Measurements from ENCODE around the gene TBCEL. TPM values are rescaled to one million over a fixed set of nuclear protein-coding genes. Genes with fewer than 3 reads are reported as not detected.

TBCEL gene, protein sequence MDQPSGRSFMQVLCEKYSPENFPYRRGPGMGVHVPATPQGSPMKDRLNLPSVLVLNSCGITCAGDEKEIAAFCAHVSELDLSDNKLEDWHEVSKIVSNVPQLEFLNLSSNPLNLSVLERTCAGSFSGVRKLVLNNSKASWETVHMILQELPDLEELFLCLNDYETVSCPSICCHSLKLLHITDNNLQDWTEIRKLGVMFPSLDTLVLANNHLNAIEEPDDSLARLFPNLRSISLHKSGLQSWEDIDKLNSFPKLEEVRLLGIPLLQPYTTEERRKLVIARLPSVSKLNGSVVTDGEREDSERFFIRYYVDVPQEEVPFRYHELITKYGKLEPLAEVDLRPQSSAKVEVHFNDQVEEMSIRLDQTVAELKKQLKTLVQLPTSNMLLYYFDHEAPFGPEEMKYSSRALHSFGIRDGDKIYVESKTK
- total RNA-seq, result 10 to 100 TPM; 11.8 to 13.1 TPM

- POLR2A ChIA-PET, result interaction anchor here (1.4 to 1.7 kb wide), 3 partner anchors 11 to 268 kb away, joined by 3 to 6 read pairs (median 3); partner anchors contain the start of gene SC5D
- H3K36me3 Mint-ChIP-seq (ENCODE audit: low read depth), result no peaks in the 10 kb centered on the region
- H3K4me3 Mint-ChIP-seq, result peak within 1 kb of the TSS; percentile 78
- CTCF ChIA-PET, result interaction anchor here (0.6 to 2.8 kb wide), 4 partner anchors 10 to 171 kb away, joined by 3 to 7 read pairs (median 4); no protein-coding TSS in a partner anchor
- H3K9me3 Mint-ChIP-seq, result no peaks in the 10 kb centered on the region
- peak within 1 kb of the TSS; percentile 50 for H3K27ac Mint-ChIP-seq
- peaks cover 21% of the 10 kb centered on the region for H3K4me1 Mint-ChIP-seq
- DNase-seq, result peak; percentile 83
- H3K27me3 Mint-ChIP-seq, result peaks cover 5% of the 10 kb centered on the region
Observed at GRCh38 chr11:121023848-121024751, at the start of gene TBCEL. Gene TBCEL (plus strand): TSS chr11:121024102. CDS start chr11:121045691, 21,589 bp downstream.

DNA sequence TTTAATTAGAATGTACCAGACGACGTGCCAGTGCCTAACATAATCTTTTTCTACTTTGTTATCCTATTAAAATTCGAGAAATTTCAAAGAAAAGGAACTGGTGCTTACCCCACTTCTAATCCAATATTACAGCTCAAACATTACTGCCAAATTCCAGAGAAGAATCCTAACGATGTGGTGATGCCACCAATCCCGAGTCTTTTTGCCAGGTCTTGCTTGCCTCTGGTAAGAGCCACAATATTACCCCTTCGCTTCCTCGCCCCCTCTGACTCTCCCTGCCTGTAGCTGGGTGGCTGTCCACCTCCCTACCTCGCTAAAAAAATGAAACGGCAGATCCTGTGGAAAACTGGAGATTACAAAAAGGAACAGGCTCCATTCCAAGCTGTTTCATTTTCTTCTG lies 49.4 kb upstream of the TBCEL start:
- no peaks in the 10 kb centered on the region for H3K4me1 Mint-ChIP-seq
- H3K9me3 Mint-ChIP-seq, result no peaks in the 10 kb centered on the region
- no peak overlapping the region for H3K4me3 Mint-ChIP-seq
- POLR2A ChIA-PET, result no interaction called here
- no peaks in the 10 kb centered on the region for H3K36me3 Mint-ChIP-seq (ENCODE audit: low read depth)
- CTCF ChIA-PET, result no interaction called here
- no peak overlapping the region for H3K27ac Mint-ChIP-seq
- DNase-seq, result no peak
- peaks cover 33% of the 10 kb centered on the region for H3K27me3 Mint-ChIP-seq

DNA sequence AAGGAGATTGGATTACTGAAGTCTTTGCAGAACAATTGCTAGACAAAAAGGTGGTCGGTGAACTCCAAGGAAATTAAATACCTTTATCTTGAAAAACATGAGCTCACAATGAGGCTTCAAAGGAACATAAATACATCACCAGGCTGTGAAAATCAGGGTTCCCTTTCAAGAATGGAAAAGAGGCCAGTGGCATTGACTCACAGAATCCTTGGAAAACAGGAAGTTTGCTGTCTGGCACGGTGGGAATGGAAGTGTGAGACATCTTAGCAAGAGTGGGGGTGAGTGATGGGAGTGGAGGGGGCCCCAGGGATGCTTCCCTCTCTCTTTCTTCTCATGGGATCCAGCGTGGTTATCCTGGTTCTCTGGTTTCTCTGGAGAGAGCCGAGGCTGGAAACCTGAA lies 48.9 kb upstream of the TBCEL start:
- H3K4me3 Mint-ChIP-seq, result no peak overlapping the region
- no peaks in the 10 kb centered on the region for H3K4me1 Mint-ChIP-seq
- peaks cover 36% of the 10 kb centered on the region for H3K27me3 Mint-ChIP-seq
- no peak for DNase-seq
- no peak overlapping the region for H3K27ac Mint-ChIP-seq
- no peaks in the 10 kb centered on the region for H3K9me3 Mint-ChIP-seq
- no peaks in the 10 kb centered on the region for H3K36me3 Mint-ChIP-seq (ENCODE audit: low read depth)
- CTCF ChIA-PET, result no interaction called here
- POLR2A ChIA-PET, result no interaction called here

GRCh38 chr11:120977266-120978137 lies 46.4 kb upstream of the TBCEL start:
- no peaks in the 10 kb centered on the region for H3K4me1 Mint-ChIP-seq
- ChIA-PET POLR2A (no interaction called here), CTCF (no interaction called here)
- H3K9me3 Mint-ChIP-seq, result no peaks in the 10 kb centered on the region
- DNase-seq, result no peak
- no peak overlapping the region for H3K27ac Mint-ChIP-seq
- H3K36me3 Mint-ChIP-seq (ENCODE audit: low read depth), result no peaks in the 10 kb centered on the region
- H3K4me3 Mint-ChIP-seq, result no peak overlapping the region
- H3K27me3 Mint-ChIP-seq, result peaks cover 32% of the 10 kb centered on the region

DNA sequence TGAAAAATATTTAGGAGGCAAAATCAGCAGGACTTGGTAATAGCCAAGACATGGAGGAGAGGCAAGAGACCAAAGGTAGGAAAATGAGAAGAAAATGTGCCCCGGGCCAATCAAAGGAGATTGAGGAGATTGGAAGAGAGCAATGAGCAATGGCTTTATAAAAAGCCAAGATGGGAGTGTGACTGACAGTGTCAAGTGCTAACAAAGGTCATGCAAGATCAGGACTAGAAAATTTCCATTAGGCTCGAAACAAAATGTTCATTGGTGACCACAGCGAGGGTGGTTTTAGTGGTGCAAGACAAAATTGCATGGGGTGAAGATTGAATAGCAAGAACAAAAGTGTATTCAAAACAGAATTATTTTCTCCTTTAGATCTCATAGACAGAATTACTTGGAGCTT lies 45.2 kb upstream of the TBCEL start:
- no peaks in the 10 kb centered on the region for H3K36me3 Mint-ChIP-seq (ENCODE audit: low read depth)
- no peak overlapping the region for H3K4me3 Mint-ChIP-seq
- CTCF ChIA-PET, result no interaction called here
- H3K4me1 Mint-ChIP-seq, result no peaks in the 10 kb centered on the region
- DNase-seq, result no peak
- H3K9me3 Mint-ChIP-seq, result no peaks in the 10 kb centered on the region
- H3K27ac Mint-ChIP-seq, result no peak overlapping the region
- POLR2A ChIA-PET, result no interaction called here
- peaks cover 37% of the 10 kb centered on the region for H3K27me3 Mint-ChIP-seq

DNA sequence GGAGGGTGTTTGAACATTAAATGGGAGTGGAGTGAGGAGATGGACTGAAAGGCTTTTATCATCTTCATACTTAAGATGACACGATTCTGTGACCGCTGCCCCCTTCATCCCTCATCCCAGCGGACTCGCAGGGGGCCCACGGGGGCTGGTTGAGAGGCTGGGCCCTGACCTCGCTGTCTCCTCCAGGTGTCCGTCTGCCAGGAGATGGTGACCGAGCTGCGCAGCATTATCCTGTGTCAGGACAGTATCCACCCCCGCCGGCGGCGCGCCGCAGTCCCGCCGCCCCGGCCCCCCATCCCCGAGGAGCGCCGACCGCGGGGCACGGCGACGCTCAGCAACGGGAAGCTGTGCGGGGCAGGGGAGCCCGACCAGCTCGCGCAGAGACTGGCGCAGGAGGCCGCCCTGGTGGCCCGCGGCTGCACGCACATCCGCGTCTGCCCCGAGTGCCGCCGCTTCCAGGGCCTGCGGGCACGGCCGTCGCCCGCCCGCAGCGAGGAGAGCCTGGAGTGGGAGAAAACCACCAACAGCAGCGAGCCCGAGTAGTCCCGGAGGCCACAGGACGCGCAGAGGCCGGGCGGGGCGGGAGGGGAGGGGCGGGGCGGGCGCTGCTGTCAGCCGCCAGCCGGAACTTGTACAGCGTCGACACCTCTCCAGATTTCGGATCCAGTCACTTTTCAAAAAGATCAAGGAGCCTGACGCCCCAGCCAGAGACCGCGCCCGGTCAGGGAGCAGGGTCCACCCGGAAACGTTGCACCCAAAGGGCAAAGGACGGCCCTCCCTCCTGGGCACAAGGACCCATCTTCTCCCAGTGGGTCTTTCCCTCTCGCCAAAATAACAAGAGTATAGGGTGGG lies 38.0 kb upstream of the TBCEL start:
- Mint-ChIP-seq H3K27ac (no peak overlapping the region), H3K27me3 (peaks cover 44% of the 10 kb centered on the region), H3K4me3 (peak overlapping the region; percentile 25), H3K4me1 (peaks cover 12% of the 10 kb centered on the region), H3K9me3 (no peaks in the 10 kb centered on the region), H3K36me3 (ENCODE audit: low read depth) (no peaks in the 10 kb centered on the region)
- POLR2A ChIA-PET, result no interaction called here
- CTCF ChIA-PET, result interaction anchor here (1.2 kb wide), 1 partner anchor 35 kb away, joined by 3 read pairs; no protein-coding TSS in a partner anchor
- DNase-seq, result peak; percentile 56

DNA sequence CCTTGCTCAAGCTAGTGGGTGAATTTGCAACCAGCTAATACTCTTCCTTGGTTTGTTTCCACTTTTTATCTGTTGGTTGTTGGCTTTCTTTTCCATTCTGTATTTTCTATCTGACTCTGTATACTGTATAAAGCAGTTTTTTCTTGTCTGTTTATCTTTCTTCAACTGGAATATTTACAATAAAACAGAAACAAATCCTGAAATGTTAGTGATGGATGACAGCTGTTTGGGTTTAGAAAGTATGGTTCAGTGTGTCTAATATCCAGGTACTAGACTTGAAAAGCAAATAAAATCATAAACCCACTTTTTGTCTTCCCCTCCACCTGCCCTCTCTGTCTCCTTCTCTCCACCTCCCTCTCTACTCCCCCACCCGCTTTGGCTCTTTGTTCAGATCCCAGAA lies 35.3 kb upstream of the TBCEL start:
- no peak overlapping the region for H3K4me3 Mint-ChIP-seq
- CTCF ChIA-PET, result no interaction called here
- H3K27ac Mint-ChIP-seq, result no peak overlapping the region
- H3K4me1 Mint-ChIP-seq, result peaks cover 12% of the 10 kb centered on the region
- DNase-seq, result no peak
- no peaks in the 10 kb centered on the region for H3K36me3 Mint-ChIP-seq (ENCODE audit: low read depth)
- no peaks in the 10 kb centered on the region for H3K9me3 Mint-ChIP-seq
- peaks cover 36% of the 10 kb centered on the region for H3K27me3 Mint-ChIP-seq
- POLR2A ChIA-PET, result no interaction called here

DNA sequence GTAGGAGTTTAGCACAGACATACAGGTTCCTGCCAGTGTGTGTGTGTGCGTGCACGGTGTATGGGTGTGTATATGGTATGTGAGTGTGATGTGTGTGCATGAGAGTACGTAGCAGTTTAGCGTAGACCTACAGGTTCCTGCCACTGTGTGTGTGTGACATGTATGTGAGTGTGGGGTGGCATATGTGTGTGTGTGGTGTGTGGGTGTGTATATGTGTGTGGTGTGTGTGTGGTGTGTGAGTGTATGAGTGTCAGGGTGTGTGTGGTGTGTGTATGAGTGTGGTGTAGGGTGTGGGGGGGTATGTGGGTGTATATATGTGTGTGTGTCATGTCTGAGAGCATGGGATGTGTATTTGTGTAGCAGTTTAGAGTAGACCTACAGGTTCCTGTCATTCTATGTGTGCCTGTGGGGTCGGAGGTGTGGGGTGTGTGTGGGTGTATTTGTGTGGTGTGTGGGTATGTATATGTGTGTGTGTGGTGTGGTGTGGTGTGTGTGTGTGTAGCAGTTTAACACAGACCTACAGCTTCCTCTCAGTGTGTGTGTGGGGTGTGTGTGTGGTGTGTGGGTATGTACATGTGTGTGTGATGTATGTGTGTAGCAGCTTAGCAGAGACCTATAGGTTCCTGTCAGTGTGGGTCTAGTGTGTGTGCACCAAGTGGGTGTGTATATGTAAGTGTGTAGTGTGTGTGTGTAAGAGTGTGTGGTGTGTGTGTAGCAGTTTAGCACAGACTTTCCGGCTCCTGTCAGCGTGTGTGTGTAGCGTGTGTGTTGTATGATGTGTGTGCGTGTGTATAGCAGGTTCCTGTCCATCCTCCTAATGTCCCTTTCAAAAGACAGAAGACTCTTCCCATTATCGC lies 31.8 kb upstream of the TBCEL start:
- peaks cover 28% of the 10 kb centered on the region for H3K27me3 Mint-ChIP-seq
- ChIA-PET CTCF (no interaction called here), POLR2A (no interaction called here)
- H3K27ac Mint-ChIP-seq, result no peak overlapping the region
- H3K9me3 Mint-ChIP-seq, result no peaks in the 10 kb centered on the region
- DNase-seq, result no peak
- H3K4me1 Mint-ChIP-seq, result peaks cover 3% of the 10 kb centered on the region
- no peaks in the 10 kb centered on the region for H3K36me3 Mint-ChIP-seq (ENCODE audit: low read depth)
- no peak overlapping the region for H3K4me3 Mint-ChIP-seq

DNA sequence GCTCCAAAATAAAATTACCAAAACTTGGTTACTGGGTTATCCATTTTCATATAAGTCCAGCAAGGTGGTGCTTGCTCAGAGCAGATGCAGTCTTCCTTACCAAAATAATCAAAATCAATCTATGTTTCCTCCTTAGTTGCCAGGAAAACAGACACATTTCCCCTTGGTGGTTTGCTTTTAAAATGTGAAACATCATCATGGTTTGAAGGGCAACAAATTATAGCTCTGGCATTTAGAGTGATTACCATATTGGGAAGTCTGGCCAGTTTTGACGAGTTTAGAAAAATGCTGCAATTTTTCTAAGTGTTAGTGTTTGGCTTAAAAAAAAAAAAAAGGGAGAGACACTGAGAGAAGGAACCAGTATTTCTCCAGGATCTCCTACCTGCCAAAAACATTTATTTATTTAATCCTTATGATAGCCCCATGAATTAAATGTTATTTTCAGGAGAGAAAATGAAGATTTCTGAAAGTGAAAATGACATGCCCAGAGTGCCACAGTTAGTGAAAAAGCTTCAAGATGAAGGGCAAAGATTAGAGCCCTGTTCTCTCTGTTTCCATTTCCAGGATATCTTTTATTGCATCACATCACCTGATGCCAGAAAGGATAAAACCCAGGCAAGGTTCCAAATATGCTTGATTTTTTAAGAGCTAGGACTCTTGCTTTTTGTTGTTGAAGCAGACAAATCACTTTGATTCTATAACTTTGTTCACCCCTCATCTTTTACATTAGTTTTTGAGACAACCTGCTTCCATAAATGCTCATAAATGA lies 29.6 kb upstream of the TBCEL start:
- CTCF ChIA-PET, result no interaction called here
- no peaks in the 10 kb centered on the region for H3K36me3 Mint-ChIP-seq (ENCODE audit: low read depth)
- H3K27ac Mint-ChIP-seq, result no peak overlapping the region
- H3K27me3 Mint-ChIP-seq, result peaks cover 18% of the 10 kb centered on the region
- POLR2A ChIA-PET, result no interaction called here
- no peak for DNase-seq
- H3K9me3 Mint-ChIP-seq, result no peaks in the 10 kb centered on the region
- no peak overlapping the region for H3K4me3 Mint-ChIP-seq
- peaks cover 3% of the 10 kb centered on the region for H3K4me1 Mint-ChIP-seq

DNA sequence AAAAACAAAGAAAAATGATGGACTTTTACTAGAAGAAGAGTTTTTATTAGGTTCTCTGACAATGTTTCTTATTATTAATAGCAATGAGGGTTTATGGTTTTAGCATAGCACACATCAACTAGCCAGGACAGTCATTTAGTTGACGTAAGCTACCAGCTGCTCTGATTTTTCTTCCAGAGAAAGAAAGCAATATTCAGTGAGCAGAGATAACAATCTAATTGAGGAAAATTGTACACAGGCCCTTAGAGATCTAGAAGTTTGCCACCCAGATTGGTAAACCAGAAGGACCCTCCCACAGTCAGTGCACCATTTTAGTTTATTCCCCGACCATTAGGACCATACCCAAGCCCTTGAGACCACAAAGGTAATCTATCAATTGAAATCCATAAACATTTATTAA lies 28.7 kb upstream of the TBCEL start:
- ChIA-PET CTCF (no interaction called here), POLR2A (no interaction called here)
- Mint-ChIP-seq H3K36me3 (ENCODE audit: low read depth) (no peaks in the 10 kb centered on the region), H3K4me3 (no peak overlapping the region), H3K27me3 (peaks cover 15% of the 10 kb centered on the region), H3K9me3 (no peaks in the 10 kb centered on the region), H3K4me1 (peaks cover 3% of the 10 kb centered on the region), H3K27ac (no peak overlapping the region)
- DNase-seq, result no peak

- ChIA-PET POLR2A (no interaction called here), CTCF (no interaction called here)
- Mint-ChIP-seq H3K4me1 (peaks cover 3% of the 10 kb centered on the region), H3K4me3 (no peak overlapping the region), H3K27ac (no peak overlapping the region), H3K9me3 (no peaks in the 10 kb centered on the region), H3K36me3 (ENCODE audit: low read depth) (no peaks in the 10 kb centered on the region), H3K27me3 (peaks cover 15% of the 10 kb centered on the region)
- no peak for DNase-seq
Observed at GRCh38 chr11:120996973-120997372, 26.9 kb upstream of the TBCEL start.
